Measurements from ENCODE around the gene PRMT3.

The PRMT3 gene

GRCh38 chr11:20448834-20449233 is 61.3 kb downstream of the PRMT3 start:
- no peak for TF ChIP-seq ZNF274 (IDR thresholded peaks at IDR 0.05; ENCODE audit: low read depth, low read length)
- TF ChIP-seq SUZ12 (IDR thresholded peaks at IDR 0.05; ENCODE audit: extremely low read depth, insufficient read depth, insufficient read length): no peak
- TF ChIP-seq YY1 (IDR thresholded peaks at IDR 0.05; ENCODE audit: insufficient read depth, insufficient read length): no peak
- Histone ChIP-seq H3K27me3 (ENCODE audit: insufficient read depth, insufficient read length) (no peaks in the 10 kb centered on the region), H3K36me3 (ENCODE audit: insufficient read depth, insufficient read length, low read length) (peaks cover 5% of the 10 kb centered on the region), H3K4me1 (ENCODE audit: insufficient read depth, insufficient read length) (no peaks in the 10 kb centered on the region), H3K9ac (ENCODE audit: insufficient read length, low read depth) (no peak overlapping the region), H3K4me3 (ENCODE audit: insufficient read length, low read depth) (no peak overlapping the region), H3K9me3 (ENCODE audit: insufficient read depth, low read length) (no peaks in the 10 kb centered on the region)
- DNase-seq (ENCODE audit: low read depth, low spot score): no peak

- no peak for TF ChIP-seq ZNF274 (IDR thresholded peaks at IDR 0.05; ENCODE audit: low read depth, low read length)
- no peak for TF ChIP-seq SUZ12 (IDR thresholded peaks at IDR 0.05; ENCODE audit: extremely low read depth, insufficient read depth, insufficient read length)
- TF ChIP-seq YY1 (IDR thresholded peaks at IDR 0.05; ENCODE audit: insufficient read depth, insufficient read length): no peak
- no peak for DNase-seq (ENCODE audit: low read depth, low spot score)
- no peaks in the 10 kb centered on the region for H3K9me3 ChIP-seq (ENCODE audit: insufficient read depth, low read length)
- peaks cover 5% of the 10 kb centered on the region for H3K36me3 ChIP-seq (ENCODE audit: insufficient read depth, insufficient read length, low read length)
- no peak overlapping the region for H3K4me3 ChIP-seq (ENCODE audit: insufficient read length, low read depth)
- no peaks in the 10 kb centered on the region for H3K27me3 ChIP-seq (ENCODE audit: insufficient read depth, insufficient read length)
- H3K4me1 ChIP-seq (ENCODE audit: insufficient read depth, insufficient read length): no peaks in the 10 kb centered on the region
- H3K9ac ChIP-seq (ENCODE audit: insufficient read length, low read depth): no peak overlapping the region
Observed at GRCh38 chr11:20450829-20451228, 63.3 kb downstream of the PRMT3 start.

- Histone ChIP-seq H3K9ac (ENCODE audit: insufficient read length, low read depth) (no peak overlapping the region), H3K4me3 (ENCODE audit: insufficient read length, low read depth) (no peak overlapping the region), H3K4me1 (ENCODE audit: insufficient read depth, insufficient read length) (no peaks in the 10 kb centered on the region), H3K9me3 (ENCODE audit: insufficient read depth, low read length) (no peaks in the 10 kb centered on the region), H3K27me3 (ENCODE audit: insufficient read depth, insufficient read length) (no peaks in the 10 kb centered on the region), H3K36me3 (ENCODE audit: insufficient read depth, insufficient read length, low read length) (peaks cover 5% of the 10 kb centered on the region)
- TF ChIP-seq ZNF274 (IDR thresholded peaks at IDR 0.05; ENCODE audit: low read depth, low read length) (no peak), YY1 (IDR thresholded peaks at IDR 0.05; ENCODE audit: insufficient read depth, insufficient read length) (no peak), SUZ12 (IDR thresholded peaks at IDR 0.05; ENCODE audit: extremely low read depth, insufficient read depth, insufficient read length) (no peak)
- no peak for DNase-seq (ENCODE audit: low read depth, low spot score)
Observed at GRCh38 chr11:20451568-20451967, 64.1 kb downstream of the PRMT3 start.

- TF ChIP-seq ZNF274 (IDR thresholded peaks at IDR 0.05; ENCODE audit: low read depth, low read length): no peak
- no peak for TF ChIP-seq YY1 (IDR thresholded peaks at IDR 0.05; ENCODE audit: insufficient read depth, insufficient read length)
- TF ChIP-seq SUZ12 (IDR thresholded peaks at IDR 0.05; ENCODE audit: extremely low read depth, insufficient read depth, insufficient read length): no peak
- H3K27me3 ChIP-seq (ENCODE audit: insufficient read depth, insufficient read length): no peaks in the 10 kb centered on the region
- H3K9ac ChIP-seq (ENCODE audit: insufficient read length, low read depth): no peak overlapping the region
- no peaks in the 10 kb centered on the region for H3K9me3 ChIP-seq (ENCODE audit: insufficient read depth, low read length)
- peaks cover 5% of the 10 kb centered on the region for H3K36me3 ChIP-seq (ENCODE audit: insufficient read depth, insufficient read length, low read length)
- H3K4me1 ChIP-seq (ENCODE audit: insufficient read depth, insufficient read length): no peaks in the 10 kb centered on the region
- no peak overlapping the region for H3K4me3 ChIP-seq (ENCODE audit: insufficient read length, low read depth)
- no peak for DNase-seq (ENCODE audit: low read depth, low spot score)
Observed at GRCh38 chr11:20452585-20452984, 65.1 kb downstream of the PRMT3 start.

GRCh38 chr11:20453657-20454316 is 66.3 kb downstream of the PRMT3 start:
- no peaks in the 10 kb centered on the region for H3K4me1 ChIP-seq (ENCODE audit: insufficient read depth, insufficient read length)
- H3K9ac ChIP-seq (ENCODE audit: insufficient read length, low read depth): no peak overlapping the region
- no peaks in the 10 kb centered on the region for H3K27me3 ChIP-seq (ENCODE audit: insufficient read depth, insufficient read length)
- no peaks in the 10 kb centered on the region for H3K9me3 ChIP-seq (ENCODE audit: insufficient read depth, low read length)
- H3K36me3 ChIP-seq (ENCODE audit: insufficient read depth, insufficient read length, low read length): peaks cover 5% of the 10 kb centered on the region
- DNase-seq (ENCODE audit: low read depth, low spot score): no peak
- H3K4me3 ChIP-seq (ENCODE audit: insufficient read length, low read depth): no peak overlapping the region
- TF ChIP-seq ZNF274 (IDR thresholded peaks at IDR 0.05; ENCODE audit: low read depth, low read length) (no peak), SUZ12 (IDR thresholded peaks at IDR 0.05; ENCODE audit: extremely low read depth, insufficient read depth, insufficient read length) (no peak), YY1 (IDR thresholded peaks at IDR 0.05; ENCODE audit: insufficient read depth, insufficient read length) (no peak)

- no peaks in the 10 kb centered on the region for H3K27me3 ChIP-seq (ENCODE audit: insufficient read depth, insufficient read length)
- H3K4me3 ChIP-seq (ENCODE audit: insufficient read length, low read depth): no peak overlapping the region
- H3K36me3 ChIP-seq (ENCODE audit: insufficient read depth, insufficient read length, low read length): peaks cover 5% of the 10 kb centered on the region
- H3K4me1 ChIP-seq (ENCODE audit: insufficient read depth, insufficient read length): no peaks in the 10 kb centered on the region
- no peaks in the 10 kb centered on the region for H3K9me3 ChIP-seq (ENCODE audit: insufficient read depth, low read length)
- TF ChIP-seq ZNF274 (IDR thresholded peaks at IDR 0.05; ENCODE audit: low read depth, low read length): no peak
- no peak for TF ChIP-seq YY1 (IDR thresholded peaks at IDR 0.05; ENCODE audit: insufficient read depth, insufficient read length)
- no peak for TF ChIP-seq SUZ12 (IDR thresholded peaks at IDR 0.05; ENCODE audit: extremely low read depth, insufficient read depth, insufficient read length)
- no peak for DNase-seq (ENCODE audit: low read depth, low spot score)
- no peak overlapping the region for H3K9ac ChIP-seq (ENCODE audit: insufficient read length, low read depth)
Observed at GRCh38 chr11:20457001-20457799, 69.7 kb downstream of the PRMT3 start.

GRCh38 chr11:20457934-20458680 is 70.6 kb downstream of the PRMT3 start:
- H3K4me1 ChIP-seq (ENCODE audit: insufficient read depth, insufficient read length): no peaks in the 10 kb centered on the region
- H3K9me3 ChIP-seq (ENCODE audit: insufficient read depth, low read length): no peaks in the 10 kb centered on the region
- no peaks in the 10 kb centered on the region for H3K27me3 ChIP-seq (ENCODE audit: insufficient read depth, insufficient read length)
- DNase-seq (ENCODE audit: low read depth, low spot score): no peak
- H3K9ac ChIP-seq (ENCODE audit: insufficient read length, low read depth): no peak overlapping the region
- TF ChIP-seq YY1 (IDR thresholded peaks at IDR 0.05; ENCODE audit: insufficient read depth, insufficient read length) (no peak), ZNF274 (IDR thresholded peaks at IDR 0.05; ENCODE audit: low read depth, low read length) (no peak), SUZ12 (IDR thresholded peaks at IDR 0.05; ENCODE audit: extremely low read depth, insufficient read depth, insufficient read length) (no peak)
- H3K36me3 ChIP-seq (ENCODE audit: insufficient read depth, insufficient read length, low read length): no peaks in the 10 kb centered on the region
- H3K4me3 ChIP-seq (ENCODE audit: insufficient read length, low read depth): no peak overlapping the region

Data from NT2/D1 (cell line).